Mucosa of stomach (tissue), 1 donor: Measurements from ENCODE around the gene PRSS16.

ENCODE experiments used
- H3K27me3 ChIP-seq: one replicate; pipeline ENCODE4 v1.7.0; 2013; ENCODE audit warnings: mild to moderate bottlenecking, low read length; ENCODE audit not compliant: control insufficient read depth, insufficient read depth
- H3K36me3 ChIP-seq: one replicate; pipeline ENCODE4 v1.7.0; 2013; ENCODE audit warnings: low read length; ENCODE audit not compliant: control insufficient read depth, insufficient read depth
- H3K4me1 ChIP-seq: one replicate; pipeline ENCODE4 v1.7.0; 2013; ENCODE audit warnings: mild to moderate bottlenecking, low read length; ENCODE audit not compliant: control insufficient read depth, insufficient read depth
- H3K4me3 ChIP-seq: one replicate; pipeline ENCODE4 v1.7.0; 2013; ENCODE audit warnings: low read length
- H3K9ac ChIP-seq: one replicate; pipeline ENCODE4 v1.7.0; 2013; ENCODE audit warnings: mild to moderate bottlenecking, low read length, moderate library complexity
- H3K9me3 ChIP-seq: one replicate; pipeline ENCODE4 v1.7.0; 2013; ENCODE audit warnings: mild to moderate bottlenecking, low read length, moderate library complexity; ENCODE audit not compliant: control insufficient read depth
- donor health status: Pancreatic carcinoma.

PRSS16 gene

GRCh38 chr6:27280064-27280539 is 32.6 kb downstream of the PRSS16 start:
- Histone ChIP-seq H3K4me1 (peaks cover 6% of the 10 kb centered on the region), H3K27me3 (peaks cover 80% of the 10 kb centered on the region), H3K9me3 (no peaks in the 10 kb centered on the region), H3K4me3 (no peak overlapping the region), H3K9ac (no peak overlapping the region), H3K36me3 (no peaks in the 10 kb centered on the region)

DNA sequence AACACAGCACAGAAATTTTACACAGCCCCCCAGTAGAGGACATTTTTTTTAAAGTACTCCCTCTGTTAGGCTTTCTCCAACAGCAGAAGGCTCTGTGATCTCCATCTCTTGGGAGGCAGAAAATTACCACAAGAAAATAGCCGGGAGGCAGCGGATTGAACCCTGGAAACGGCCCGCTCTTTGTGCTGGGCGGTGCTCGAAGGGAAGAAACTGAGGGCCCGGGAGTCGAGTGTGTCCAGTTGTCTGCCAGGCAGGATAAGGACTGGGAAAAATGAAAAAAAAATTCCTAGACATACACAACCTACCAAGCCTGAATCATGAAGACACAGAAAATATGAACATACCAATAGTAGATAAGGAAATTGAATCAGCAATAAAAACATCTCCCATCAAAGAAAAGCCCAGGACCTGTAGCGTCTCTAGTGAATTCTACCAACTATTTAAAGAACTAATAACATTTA is 33.1 kb downstream of the PRSS16 start:
- no peaks in the 10 kb centered on the region for H3K36me3 ChIP-seq
- peaks cover 6% of the 10 kb centered on the region for H3K4me1 ChIP-seq
- H3K9me3 ChIP-seq: no peaks in the 10 kb centered on the region
- no peak overlapping the region for H3K4me3 ChIP-seq
- H3K9ac ChIP-seq: no peak overlapping the region
- peaks cover 84% of the 10 kb centered on the region for H3K27me3 ChIP-seq

DNA sequence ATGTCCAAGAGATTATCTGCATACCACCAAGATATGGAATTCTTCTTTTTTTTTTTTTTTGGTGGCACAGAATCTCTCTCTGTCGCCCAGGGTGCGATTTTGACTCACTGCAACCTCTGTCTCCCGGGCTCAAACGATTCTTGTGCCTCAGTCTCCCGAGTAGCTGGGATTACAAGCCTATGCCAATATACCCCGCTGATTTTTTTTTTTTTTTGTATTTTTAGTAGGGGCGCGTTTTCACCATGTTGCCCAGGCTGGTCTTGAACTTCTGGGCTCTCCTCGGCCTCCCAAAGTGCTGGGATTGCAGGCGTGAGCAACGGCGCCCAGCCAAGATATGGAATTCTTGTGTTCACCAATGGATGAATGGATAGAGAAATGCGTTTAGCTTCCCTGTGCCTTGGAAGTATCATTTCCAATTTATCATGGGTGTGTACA is 33.6 kb downstream of the PRSS16 start:
- H3K4me1 ChIP-seq: peaks cover 6% of the 10 kb centered on the region
- H3K27me3 ChIP-seq: peaks cover 89% of the 10 kb centered on the region
- no peak overlapping the region for H3K9ac ChIP-seq
- H3K4me3 ChIP-seq: no peak overlapping the region
- no peaks in the 10 kb centered on the region for H3K9me3 ChIP-seq
- H3K36me3 ChIP-seq: no peaks in the 10 kb centered on the region

DNA sequence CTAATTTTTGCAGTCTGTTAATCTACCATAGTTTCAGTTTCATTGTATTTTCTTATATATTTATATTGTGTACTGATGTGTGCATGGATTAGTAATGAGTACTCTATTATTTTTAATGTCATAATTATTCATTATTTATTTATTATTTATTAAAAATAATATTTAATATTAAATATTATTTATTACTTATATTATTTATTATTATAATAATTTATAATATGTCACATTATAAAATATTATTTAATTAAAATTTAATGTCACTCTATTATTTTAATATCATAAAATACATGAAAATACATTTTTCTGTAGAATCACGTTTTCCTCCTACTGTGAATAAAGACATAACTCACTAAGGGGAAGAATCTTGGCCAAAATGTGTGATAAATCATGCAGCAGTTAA is 34.1 kb downstream of the PRSS16 start:
- H3K9me3 ChIP-seq: no peaks in the 10 kb centered on the region
- H3K4me1 ChIP-seq: peaks cover 6% of the 10 kb centered on the region
- no peak overlapping the region for H3K4me3 ChIP-seq
- H3K36me3 ChIP-seq: no peaks in the 10 kb centered on the region
- H3K9ac ChIP-seq: no peak overlapping the region
- peaks cover 91% of the 10 kb centered on the region for H3K27me3 ChIP-seq

- Histone ChIP-seq H3K4me1 (peaks cover 6% of the 10 kb centered on the region), H3K4me3 (no peak overlapping the region), H3K27me3 (peaks cover 92% of the 10 kb centered on the region), H3K36me3 (no peaks in the 10 kb centered on the region), H3K9ac (no peak overlapping the region), H3K9me3 (no peaks in the 10 kb centered on the region)
Observed at GRCh38 chr6:27283279-27283678, 35.8 kb downstream of the PRSS16 start.

GRCh38 chr6:27286141-27286540 is 38.6 kb downstream of the PRSS16 start:
- H3K9me3 ChIP-seq: no peaks in the 10 kb centered on the region
- no peaks in the 10 kb centered on the region for H3K4me1 ChIP-seq
- H3K4me3 ChIP-seq: no peak overlapping the region
- H3K36me3 ChIP-seq: no peaks in the 10 kb centered on the region
- no peak overlapping the region for H3K9ac ChIP-seq
- H3K27me3 ChIP-seq: peaks cover 92% of the 10 kb centered on the region

GRCh38 chr6:27287751-27288135 is 40.2 kb downstream of the PRSS16 start:
- Histone ChIP-seq H3K27me3 (peaks cover 91% of the 10 kb centered on the region), H3K36me3 (no peaks in the 10 kb centered on the region), H3K9ac (no peak overlapping the region), H3K4me3 (no peak overlapping the region), H3K4me1 (no peaks in the 10 kb centered on the region), H3K9me3 (no peaks in the 10 kb centered on the region)

DNA sequence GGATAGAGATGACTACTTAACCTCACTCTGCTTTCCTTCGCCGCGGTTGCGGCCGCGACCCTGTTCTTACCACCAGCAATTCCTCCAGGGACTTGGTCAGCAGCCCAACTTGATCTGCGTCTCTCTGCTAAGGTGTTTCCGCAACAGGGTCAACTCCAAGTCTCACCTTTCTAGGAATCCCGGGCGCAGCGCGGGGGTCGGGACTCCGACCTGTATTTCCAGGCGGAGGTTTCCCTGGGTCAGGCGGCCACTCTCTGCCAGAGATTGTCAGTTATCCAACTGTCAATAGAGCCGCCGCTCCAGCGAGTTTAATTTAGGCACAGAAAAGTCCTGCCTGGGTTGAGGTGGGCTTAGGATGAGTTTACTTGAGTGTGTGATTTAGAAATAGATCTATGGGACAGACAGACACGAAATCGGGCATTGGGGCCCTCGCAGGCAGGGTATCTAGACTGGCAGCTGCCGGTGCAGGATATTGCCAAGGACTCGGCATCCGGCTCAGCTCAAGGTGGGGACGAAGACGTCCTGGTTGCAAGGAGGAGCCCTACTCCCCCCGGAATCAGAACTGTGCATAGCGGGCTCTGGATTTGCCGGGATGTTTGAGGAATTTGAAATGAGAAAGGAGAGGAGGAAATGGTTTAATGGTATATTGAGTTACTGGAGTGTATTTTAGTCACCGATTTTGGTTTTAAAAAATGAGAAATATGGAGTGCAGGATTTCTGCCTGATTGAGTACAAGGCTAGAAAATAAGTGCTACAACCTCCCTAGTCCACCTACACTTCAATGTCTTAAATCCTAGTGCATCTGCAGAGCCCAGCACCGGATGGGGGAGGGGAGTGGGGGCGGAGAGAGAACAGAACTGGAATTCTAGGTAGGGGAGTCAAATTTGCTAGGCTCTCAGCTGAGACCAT is 40.9 kb downstream of the PRSS16 start:
- Histone ChIP-seq H3K9ac (no peak overlapping the region), H3K27me3 (peaks cover 89% of the 10 kb centered on the region), H3K4me1 (no peaks in the 10 kb centered on the region), H3K9me3 (no peaks in the 10 kb centered on the region), H3K36me3 (no peaks in the 10 kb centered on the region), H3K4me3 (no peak overlapping the region)

DNA sequence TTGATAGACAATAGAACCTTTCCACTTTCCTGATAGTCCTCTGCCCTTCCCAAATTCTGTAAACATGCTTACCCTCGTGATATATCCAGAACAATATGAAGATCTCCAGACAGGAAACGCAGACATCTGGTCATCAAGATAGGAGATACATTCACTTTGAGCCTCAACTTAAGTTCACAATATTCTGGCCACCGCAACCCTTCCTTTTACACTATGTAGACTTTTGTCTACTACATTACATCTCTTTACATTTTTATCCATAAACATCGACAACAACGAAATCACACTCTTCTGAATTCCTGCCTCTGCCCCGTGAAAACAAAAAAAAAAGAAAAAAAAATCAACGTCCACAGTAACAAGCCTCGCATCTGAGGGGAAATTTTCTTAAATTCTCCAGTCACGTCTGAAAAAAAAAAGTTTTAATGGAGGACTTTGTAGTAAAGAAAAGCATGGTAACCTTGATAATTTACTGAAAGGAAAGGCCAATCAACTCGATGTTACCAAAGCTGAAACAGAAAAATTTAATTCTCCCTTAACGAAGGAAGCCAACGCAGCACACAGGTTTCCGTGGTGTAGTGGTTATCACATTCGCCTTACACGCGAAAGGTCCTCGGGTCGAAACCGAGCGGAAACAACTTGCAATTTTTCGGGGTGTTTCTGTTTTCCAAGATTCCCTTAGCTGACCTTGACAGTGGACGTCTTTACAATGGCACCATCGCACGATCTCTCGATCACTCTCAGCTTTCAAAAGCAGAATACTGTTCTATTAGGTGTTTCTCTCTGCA is 42.8 kb downstream of the PRSS16 start:
- no peaks in the 10 kb centered on the region for H3K4me1 ChIP-seq
- no peak overlapping the region for H3K9ac ChIP-seq
- no peak overlapping the region for H3K4me3 ChIP-seq
- no peaks in the 10 kb centered on the region for H3K36me3 ChIP-seq
- H3K9me3 ChIP-seq: no peaks in the 10 kb centered on the region
- peaks cover 88% of the 10 kb centered on the region for H3K27me3 ChIP-seq

- Histone ChIP-seq H3K4me3 (no peak overlapping the region), H3K9me3 (no peaks in the 10 kb centered on the region), H3K27me3 (peaks cover 88% of the 10 kb centered on the region), H3K36me3 (no peaks in the 10 kb centered on the region), H3K4me1 (no peaks in the 10 kb centered on the region), H3K9ac (no peak overlapping the region)
Observed at GRCh38 chr6:27290850-27291208, 43.3 kb downstream of the PRSS16 start.

DNA sequence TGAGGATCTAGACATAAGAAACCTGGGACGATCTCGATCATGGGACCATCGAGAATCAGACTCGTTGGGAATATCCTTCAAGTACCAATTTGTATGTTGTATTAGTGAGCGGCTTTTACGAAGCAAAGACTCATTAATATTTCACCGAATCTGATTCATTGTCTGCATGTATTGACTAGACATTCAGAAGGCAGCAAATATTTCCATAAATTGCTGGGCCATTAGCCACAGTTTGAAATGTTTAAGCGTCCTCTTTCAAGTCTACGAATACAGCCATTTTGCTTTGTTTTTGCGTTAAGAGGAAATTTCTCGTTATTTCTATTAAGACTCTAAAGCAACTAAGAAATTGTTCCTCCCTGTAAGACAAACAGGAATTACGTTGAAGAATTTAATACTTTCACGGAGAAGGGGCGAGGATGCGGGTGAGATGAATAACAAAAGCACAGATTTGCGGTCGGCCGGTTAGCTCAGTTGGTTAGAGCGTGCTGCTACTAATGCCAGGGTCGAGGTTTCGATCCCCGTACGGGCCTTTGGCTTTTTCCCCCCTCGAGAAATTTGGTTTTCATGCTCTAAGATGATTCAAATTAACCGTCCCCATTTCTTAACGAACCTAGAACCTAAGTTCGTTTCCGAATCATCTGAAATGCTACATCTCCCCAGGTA is 46.1 kb downstream of the PRSS16 start:
- H3K9ac ChIP-seq: no peak overlapping the region
- no peaks in the 10 kb centered on the region for H3K9me3 ChIP-seq
- no peak overlapping the region for H3K4me3 ChIP-seq
- H3K4me1 ChIP-seq: no peaks in the 10 kb centered on the region
- H3K36me3 ChIP-seq: no peaks in the 10 kb centered on the region
- H3K27me3 ChIP-seq: peaks cover 87% of the 10 kb centered on the region

DNA sequence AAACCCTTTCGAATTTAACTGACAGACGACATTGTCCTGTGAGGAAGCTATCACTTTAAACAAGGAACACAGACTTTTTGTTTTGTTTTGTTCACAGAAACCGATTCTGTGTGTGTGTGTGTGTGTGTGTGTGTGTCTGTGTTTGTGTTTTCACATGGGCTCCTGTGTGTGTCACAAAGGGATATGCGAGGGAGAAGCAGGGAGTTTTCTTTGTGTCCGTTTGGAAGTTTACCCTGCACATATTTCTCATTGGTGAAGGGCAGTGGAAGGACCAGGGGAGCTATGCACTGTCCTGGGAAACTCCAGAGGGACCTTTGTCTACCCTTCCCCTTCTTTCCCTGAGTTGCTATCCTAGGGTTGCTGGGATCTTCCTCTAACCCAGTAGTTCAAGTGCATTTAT is 46.9 kb downstream of the PRSS16 start:
- Histone ChIP-seq H3K9ac (no peak overlapping the region), H3K9me3 (no peaks in the 10 kb centered on the region), H3K27me3 (peaks cover 78% of the 10 kb centered on the region), H3K4me1 (no peaks in the 10 kb centered on the region), H3K36me3 (no peaks in the 10 kb centered on the region), H3K4me3 (no peak overlapping the region)
